D721Med (cell line): Measurements from ENCODE around the gene PCSK2.

Experiments
- DNase-seq: peaks from one replicate; pipeline ENCODE4 v3.0.0; 2011; ENCODE audit warnings: low spot score; ENCODE audit not compliant: insufficient read length
- FAIRE-seq: peaks from 2 replicates; lab custom pipeline; 2011; peaks lifted over from hg19 to GRCh38; lab: Jason Lieb, UNC
- CTCF ChIP-seq: IDR thresholded peaks from 2 replicates; pipeline ENCODE4 v1.5.1; 2012; ENCODE audit warnings: mild to moderate bottlenecking, control low read depth; ENCODE audit not compliant: insufficient read depth; ENCODE audit errors: missing control alignments

PCSK2 gene

GRCh38 chr20:17385798-17386197 is 159.0 kb downstream of the PCSK2 start:
- TF ChIP-seq CTCF = no peak

GRCh38 chr20:17390655-17391054 is 163.8 kb downstream of the PCSK2 start:
- FAIRE-seq = no peak

More at GRCh38 chr20:17385798-17386197, 159.0 kb downstream of the PCSK2 start:
- no peak for FAIRE-seq
- no peak for DNase-seq

GRCh38 chr20:17391127-17391771 is 164.4 kb downstream of the PCSK2 start:
- no peak for FAIRE-seq
- TF ChIP-seq CTCF = no peak

More at GRCh38 chr20:17390655-17391054, 163.8 kb downstream of the PCSK2 start:
- TF ChIP-seq CTCF = no peak
- no peak for DNase-seq

GRCh38 chr20:17394411-17394810 is 167.6 kb downstream of the PCSK2 start:
- FAIRE-seq (no peak), DNase-seq (no peak)

More at GRCh38 chr20:17391127-17391771, 164.4 kb downstream of the PCSK2 start:
- no peak for DNase-seq

GRCh38 chr20:17395729-17396128 is 168.9 kb downstream of the PCSK2 start:
- TF ChIP-seq CTCF = no peak
- FAIRE-seq = no peak
- no peak for DNase-seq

More at GRCh38 chr20:17394411-17394810, 167.6 kb downstream of the PCSK2 start:
- no peak for TF ChIP-seq CTCF

GRCh38 chr20:17399303-17399985 is 172.6 kb downstream of the PCSK2 start:
- FAIRE-seq (no peak), DNase-seq (peak; percentile 11)
- TF ChIP-seq CTCF = no peak

GRCh38 chr20:17403461-17403860 is 176.6 kb downstream of the PCSK2 start:
- no peak for DNase-seq
- TF ChIP-seq CTCF = no peak
- FAIRE-seq = no peak
